H1 (cell line): Measurements from ENCODE around the gene DUOXA1. TPM values are rescaled to one million over a fixed set of nuclear protein-coding genes. Genes with fewer than 3 reads are reported as not detected.

Source experiments
- BCL11A ChIP-seq, 2 experiments: IDR thresholded peaks; one replicate each; pipeline ENCODE4 v1.6.1; 2011; ENCODE audit warnings: low read depth in 2 of 2, low read length in 2 of 2, mild to moderate bottlenecking in 2 of 2
- CHD1 ChIP-seq: IDR thresholded peaks from 2 replicates; pipeline ENCODE4 v1.6.1; 2012; ENCODE audit warnings: low read depth, low read length, improper control_type of control experiment
- PHF8 ChIP-seq: fragments of 200-600 bp; sonication (generic); conservative IDR thresholded peaks from 2 replicates; pipeline ENCODE4 v1.7.1; 2012; ENCODE audit warnings: low read depth, mild to moderate bottlenecking, inconsistent platforms, low read length, moderate library complexity
- POLR2AphosphoS5 ChIP-seq: IDR thresholded peaks from 2 replicates; pipeline ENCODE4 v1.6.1; 2011; ENCODE audit warnings: low read depth, low read length
- SP2 ChIP-seq: IDR thresholded peaks from 2 replicates; pipeline ENCODE4 v1.6.1; 2012; ENCODE audit warnings: mild to moderate bottlenecking, low read length, inconsistent platforms
- polyA plus RNA-seq, 7 experiments: library from polyadenylated mRNA; depleted of rRNA in 3 of 7; stranded (reverse) in 5 of 7; unstranded in 2 of 7; fragments of >200 nt in 5 of 7; fragments of 200-250 nt in 2 of 7; gene quantifications; 1 replicate in 5 of 7; 2 replicates in 1 of 7; 4 replicates in 1 of 7; pipeline versions ENCODE4 v1.2.1 to v1.2.3, GENCODE V29; 2011 to 2013; ENCODE audit warnings: missing spikeins in 2 of 7, mixed read lengths in 2 of 7
- total RNA-seq: library from RNA; stranded (reverse); fragmentation: NEBNext Ultra II Directional; extraction: Animal tissue kit (Norgen Biotek cat#: 25700); gene quantifications from 2 replicates; pipeline ENCODE4 v1.2.1, GENCODE V29; 2021
- TF ChIP-seq, protein P1 (sequence below): fragments of 300-600 bp; sonication (generic); IDR thresholded peaks from 2 replicates; pipeline ENCODE4 v1.7.1; 2012; ENCODE audit warnings: low read length, moderate library complexity, mild to moderate bottlenecking, inconsistent platforms; ENCODE audit not compliant: insufficient replicate concordance
- TF ChIP-seq, protein P2 (sequence below): IDR thresholded peaks from 2 replicates; pipeline ENCODE4 v1.6.1; 2011; ENCODE audit warnings: low read length, improper control_type of control experiment
- TF ChIP-seq, protein P3 (sequence below): IDR thresholded peaks from 2 replicates; pipeline ENCODE4 v1.6.1; 2012; ENCODE audit warnings: inconsistent platforms

The DUOXA1 gene
- total and polyA plus RNA-seq, 2 of the 8 experiments (the other 6 are each of a cell fraction or from before 2014, with no cell fraction given), result 0.18 TPM; not detected in 1

DNA sequence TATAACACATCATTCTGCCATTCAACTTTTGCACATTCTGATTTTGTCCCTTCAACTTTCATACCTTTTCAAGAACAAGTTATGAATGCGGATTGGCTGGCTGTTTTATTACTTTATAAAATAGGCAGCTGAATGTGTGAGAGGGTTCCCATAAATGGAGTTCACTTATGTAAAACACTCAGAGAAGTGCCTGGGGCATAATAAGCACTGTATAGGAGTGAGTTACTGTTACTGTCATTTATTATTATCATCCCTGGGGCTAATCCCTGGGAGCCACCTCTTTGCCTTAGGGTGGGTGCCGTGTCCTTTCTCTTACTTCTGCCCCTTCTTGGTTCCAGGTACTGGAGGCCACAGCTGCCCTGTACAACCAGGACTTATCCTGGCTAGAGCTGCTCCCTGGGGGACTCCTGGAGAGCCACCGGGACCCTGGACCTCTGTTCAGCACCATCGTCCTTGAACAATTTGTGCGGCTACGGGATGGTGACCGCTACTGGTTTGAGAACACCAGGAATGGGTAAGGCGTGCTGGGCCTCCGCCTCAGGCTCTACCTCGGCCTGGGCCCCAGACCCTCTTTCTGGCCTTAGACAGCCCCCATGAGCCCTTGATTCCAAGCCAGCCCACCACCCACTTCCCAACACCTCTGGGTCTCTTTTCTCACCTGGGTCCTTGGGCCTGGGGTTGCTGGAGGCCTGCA lies 11.0 kb upstream of the DUOXA1 start (continued):
- TF ChIP-seq, protein P1, sequence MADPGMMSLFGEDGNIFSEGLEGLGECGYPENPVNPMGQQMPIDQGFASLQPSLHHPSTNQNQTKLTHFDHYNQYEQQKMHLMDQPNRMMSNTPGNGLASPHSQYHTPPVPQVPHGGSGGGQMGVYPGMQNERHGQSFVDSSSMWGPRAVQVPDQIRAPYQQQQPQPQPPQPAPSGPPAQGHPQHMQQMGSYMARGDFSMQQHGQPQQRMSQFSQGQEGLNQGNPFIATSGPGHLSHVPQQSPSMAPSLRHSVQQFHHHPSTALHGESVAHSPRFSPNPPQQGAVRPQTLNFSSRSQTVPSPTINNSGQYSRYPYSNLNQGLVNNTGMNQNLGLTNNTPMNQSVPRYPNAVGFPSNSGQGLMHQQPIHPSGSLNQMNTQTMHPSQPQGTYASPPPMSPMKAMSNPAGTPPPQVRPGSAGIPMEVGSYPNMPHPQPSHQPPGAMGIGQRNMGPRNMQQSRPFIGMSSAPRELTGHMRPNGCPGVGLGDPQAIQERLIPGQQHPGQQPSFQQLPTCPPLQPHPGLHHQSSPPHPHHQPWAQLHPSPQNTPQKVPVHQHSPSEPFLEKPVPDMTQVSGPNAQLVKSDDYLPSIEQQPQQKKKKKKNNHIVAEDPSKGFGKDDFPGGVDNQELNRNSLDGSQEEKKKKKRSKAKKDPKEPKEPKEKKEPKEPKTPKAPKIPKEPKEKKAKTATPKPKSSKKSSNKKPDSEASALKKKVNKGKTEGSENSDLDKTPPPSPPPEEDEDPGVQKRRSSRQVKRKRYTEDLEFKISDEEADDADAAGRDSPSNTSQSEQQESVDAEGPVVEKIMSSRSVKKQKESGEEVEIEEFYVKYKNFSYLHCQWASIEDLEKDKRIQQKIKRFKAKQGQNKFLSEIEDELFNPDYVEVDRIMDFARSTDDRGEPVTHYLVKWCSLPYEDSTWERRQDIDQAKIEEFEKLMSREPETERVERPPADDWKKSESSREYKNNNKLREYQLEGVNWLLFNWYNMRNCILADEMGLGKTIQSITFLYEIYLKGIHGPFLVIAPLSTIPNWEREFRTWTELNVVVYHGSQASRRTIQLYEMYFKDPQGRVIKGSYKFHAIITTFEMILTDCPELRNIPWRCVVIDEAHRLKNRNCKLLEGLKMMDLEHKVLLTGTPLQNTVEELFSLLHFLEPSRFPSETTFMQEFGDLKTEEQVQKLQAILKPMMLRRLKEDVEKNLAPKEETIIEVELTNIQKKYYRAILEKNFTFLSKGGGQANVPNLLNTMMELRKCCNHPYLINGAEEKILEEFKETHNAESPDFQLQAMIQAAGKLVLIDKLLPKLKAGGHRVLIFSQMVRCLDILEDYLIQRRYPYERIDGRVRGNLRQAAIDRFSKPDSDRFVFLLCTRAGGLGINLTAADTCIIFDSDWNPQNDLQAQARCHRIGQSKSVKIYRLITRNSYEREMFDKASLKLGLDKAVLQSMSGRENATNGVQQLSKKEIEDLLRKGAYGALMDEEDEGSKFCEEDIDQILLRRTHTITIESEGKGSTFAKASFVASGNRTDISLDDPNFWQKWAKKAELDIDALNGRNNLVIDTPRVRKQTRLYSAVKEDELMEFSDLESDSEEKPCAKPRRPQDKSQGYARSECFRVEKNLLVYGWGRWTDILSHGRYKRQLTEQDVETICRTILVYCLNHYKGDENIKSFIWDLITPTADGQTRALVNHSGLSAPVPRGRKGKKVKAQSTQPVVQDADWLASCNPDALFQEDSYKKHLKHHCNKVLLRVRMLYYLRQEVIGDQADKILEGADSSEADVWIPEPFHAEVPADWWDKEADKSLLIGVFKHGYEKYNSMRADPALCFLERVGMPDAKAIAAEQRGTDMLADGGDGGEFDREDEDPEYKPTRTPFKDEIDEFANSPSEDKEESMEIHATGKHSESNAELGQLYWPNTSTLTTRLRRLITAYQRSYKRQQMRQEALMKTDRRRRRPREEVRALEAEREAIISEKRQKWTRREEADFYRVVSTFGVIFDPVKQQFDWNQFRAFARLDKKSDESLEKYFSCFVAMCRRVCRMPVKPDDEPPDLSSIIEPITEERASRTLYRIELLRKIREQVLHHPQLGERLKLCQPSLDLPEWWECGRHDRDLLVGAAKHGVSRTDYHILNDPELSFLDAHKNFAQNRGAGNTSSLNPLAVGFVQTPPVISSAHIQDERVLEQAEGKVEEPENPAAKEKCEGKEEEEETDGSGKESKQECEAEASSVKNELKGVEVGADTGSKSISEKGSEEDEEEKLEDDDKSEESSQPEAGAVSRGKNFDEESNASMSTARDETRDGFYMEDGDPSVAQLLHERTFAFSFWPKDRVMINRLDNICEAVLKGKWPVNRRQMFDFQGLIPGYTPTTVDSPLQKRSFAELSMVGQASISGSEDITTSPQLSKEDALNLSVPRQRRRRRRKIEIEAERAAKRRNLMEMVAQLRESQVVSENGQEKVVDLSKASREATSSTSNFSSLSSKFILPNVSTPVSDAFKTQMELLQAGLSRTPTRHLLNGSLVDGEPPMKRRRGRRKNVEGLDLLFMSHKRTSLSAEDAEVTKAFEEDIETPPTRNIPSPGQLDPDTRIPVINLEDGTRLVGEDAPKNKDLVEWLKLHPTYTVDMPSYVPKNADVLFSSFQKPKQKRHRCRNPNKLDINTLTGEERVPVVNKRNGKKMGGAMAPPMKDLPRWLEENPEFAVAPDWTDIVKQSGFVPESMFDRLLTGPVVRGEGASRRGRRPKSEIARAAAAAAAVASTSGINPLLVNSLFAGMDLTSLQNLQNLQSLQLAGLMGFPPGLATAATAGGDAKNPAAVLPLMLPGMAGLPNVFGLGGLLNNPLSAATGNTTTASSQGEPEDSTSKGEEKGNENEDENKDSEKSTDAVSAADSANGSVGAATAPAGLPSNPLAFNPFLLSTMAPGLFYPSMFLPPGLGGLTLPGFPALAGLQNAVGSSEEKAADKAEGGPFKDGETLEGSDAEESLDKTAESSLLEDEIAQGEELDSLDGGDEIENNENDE, result no peak
- TF ChIP-seq, protein P2, sequence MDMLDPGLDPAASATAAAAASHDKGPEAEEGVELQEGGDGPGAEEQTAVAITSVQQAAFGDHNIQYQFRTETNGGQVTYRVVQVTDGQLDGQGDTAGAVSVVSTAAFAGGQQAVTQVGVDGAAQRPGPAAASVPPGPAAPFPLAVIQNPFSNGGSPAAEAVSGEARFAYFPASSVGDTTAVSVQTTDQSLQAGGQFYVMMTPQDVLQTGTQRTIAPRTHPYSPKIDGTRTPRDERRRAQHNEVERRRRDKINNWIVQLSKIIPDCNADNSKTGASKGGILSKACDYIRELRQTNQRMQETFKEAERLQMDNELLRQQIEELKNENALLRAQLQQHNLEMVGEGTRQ, result no peak
- TF ChIP-seq, protein P3, sequence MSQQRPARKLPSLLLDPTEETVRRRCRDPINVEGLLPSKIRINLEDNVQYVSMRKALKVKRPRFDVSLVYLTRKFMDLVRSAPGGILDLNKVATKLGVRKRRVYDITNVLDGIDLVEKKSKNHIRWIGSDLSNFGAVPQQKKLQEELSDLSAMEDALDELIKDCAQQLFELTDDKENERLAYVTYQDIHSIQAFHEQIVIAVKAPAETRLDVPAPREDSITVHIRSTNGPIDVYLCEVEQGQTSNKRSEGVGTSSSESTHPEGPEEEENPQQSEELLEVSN, result no peak
- TF ChIP-seq CHD1, result no peak
- no peak for TF ChIP-seq POLR2AphosphoS5
- no peak for TF ChIP-seq SP2
- no peak for TF ChIP-seq PHF8
- TF ChIP-seq BCL11A (IDR thresholded peaks at IDR 0.05; ENCODE audit: low read depth in 2 of 2, low read length in 2 of 2), result no peak
